ENCODE measurements around the gene ULK4. TPM values are rescaled to one million over a fixed set of nuclear protein-coding genes. Genes with fewer than 3 reads are reported as not detected.

The ULK4 gene
- polyA plus RNA-seq, 1 donor from 2014 or later = 7.2 TPM

GRCh38 chr3:41987627-41988026 lies 25.7 kb upstream of the ULK4 start:
- no peak overlapping the region for H3K27ac ChIP-seq (ENCODE audit: low read length)
- no peak overlapping the region for H3K4me2 ChIP-seq (ENCODE audit: low read length)
- no peaks in the 10 kb centered on the region for H3K27me3 ChIP-seq (ENCODE audit: insufficient read depth, low read depth, low read length)
- TF ChIP-seq EZH2 (IDR thresholded peaks at IDR 0.05; ENCODE audit: borderline replicate concordance, insufficient read depth, low read length, poor library complexity, severe bottlenecking) (no peak), REST (IDR thresholded peaks at IDR 0.05; ENCODE audit: borderline replicate concordance) (no peak), TAF1 (IDR thresholded peaks at IDR 0.05; ENCODE audit: low read depth) (no peak), RAD21 (conservative IDR thresholded peaks at IDR 0.05) (no peak), CTCF (IDR thresholded peaks at IDR 0.05; ENCODE audit: poor library complexity, severe bottlenecking) (no peak), POLR2AphosphoS5 (IDR thresholded peaks at IDR 0.05) (no peak), EP300 (conservative IDR thresholded peaks at IDR 0.05; ENCODE audit: poor library complexity, severe bottlenecking) (no peak), MXI1 (conservative IDR thresholded peaks at IDR 0.05; ENCODE audit: poor library complexity, severe bottlenecking) (no peak), SMC3 (conservative IDR thresholded peaks at IDR 0.05; ENCODE audit: poor library complexity) (no peak)
- H3F3A ChIP-seq (ENCODE audit: insufficient read depth, low read length, poor library complexity, severe bottlenecking) = no peaks in the 10 kb centered on the region
- no peaks in the 10 kb centered on the region for H4K20me1 ChIP-seq (ENCODE audit: insufficient read depth)
- no peak overlapping the region for H2AFZ ChIP-seq (ENCODE audit: low read depth, low read length)
- H3K79me2 ChIP-seq (replicated peaks; ENCODE audit: insufficient read depth, low read length) = no peaks in the 10 kb centered on the region
- H3K4me3 ChIP-seq (ENCODE audit: low read length) = no peak overlapping the region
- H3K9me3 ChIP-seq (ENCODE audit: low read length) = no peaks in the 10 kb centered on the region
- H3K9ac ChIP-seq (ENCODE audit: low read length) = no peak overlapping the region
- H3K9me2 ChIP-seq (ENCODE audit: insufficient read depth, low read length) = no peaks in the 10 kb centered on the region
- no peaks in the 10 kb centered on the region for H3K36me3 ChIP-seq (ENCODE audit: insufficient read depth, low read length)

- TF ChIP-seq EP300 (conservative IDR thresholded peaks at IDR 0.05; ENCODE audit: poor library complexity, severe bottlenecking) (no peak), REST (IDR thresholded peaks at IDR 0.05; ENCODE audit: borderline replicate concordance) (no peak), RAD21 (conservative IDR thresholded peaks at IDR 0.05) (no peak), EZH2 (IDR thresholded peaks at IDR 0.05; ENCODE audit: borderline replicate concordance, insufficient read depth, low read length, poor library complexity, severe bottlenecking) (no peak), CTCF (IDR thresholded peaks at IDR 0.05; ENCODE audit: poor library complexity, severe bottlenecking) (no peak), TAF1 (IDR thresholded peaks at IDR 0.05; ENCODE audit: low read depth) (no peak), SMC3 (conservative IDR thresholded peaks at IDR 0.05; ENCODE audit: poor library complexity) (no peak), MXI1 (conservative IDR thresholded peaks at IDR 0.05; ENCODE audit: poor library complexity, severe bottlenecking) (no peak), POLR2AphosphoS5 (IDR thresholded peaks at IDR 0.05) (no peak)
- H3K9ac ChIP-seq (ENCODE audit: low read length) = no peak overlapping the region
- no peak overlapping the region for H3K27ac ChIP-seq (ENCODE audit: low read length)
- no peaks in the 10 kb centered on the region for H3K27me3 ChIP-seq (ENCODE audit: insufficient read depth, low read depth, low read length)
- H3K4me2 ChIP-seq (ENCODE audit: low read length) = no peak overlapping the region
- H3K36me3 ChIP-seq (ENCODE audit: insufficient read depth, low read length) = no peaks in the 10 kb centered on the region
- no peaks in the 10 kb centered on the region for H3K9me3 ChIP-seq (ENCODE audit: low read length)
- H3K79me2 ChIP-seq (replicated peaks; ENCODE audit: insufficient read depth, low read length) = no peaks in the 10 kb centered on the region
- H4K20me1 ChIP-seq (ENCODE audit: insufficient read depth) = no peaks in the 10 kb centered on the region
- H2AFZ ChIP-seq (ENCODE audit: low read depth, low read length) = no peak overlapping the region
- no peaks in the 10 kb centered on the region for H3K9me2 ChIP-seq (ENCODE audit: insufficient read depth, low read length)
- H3F3A ChIP-seq (ENCODE audit: insufficient read depth, low read length, poor library complexity, severe bottlenecking) = no peaks in the 10 kb centered on the region
- no peak overlapping the region for H3K4me3 ChIP-seq (ENCODE audit: low read length)
These were observed 24.7 kb upstream of the ULK4 start for GRCh38 chr3:41986561-41986960.

Data from neural cell (in vitro differentiated cells).